OCI-LY7 (cell line): Measurements from ENCODE around the gene TRPM3.

Source experiments
- CTCF ChIP-seq: fragments of 200-600 bp; sonication (generic); conservative IDR thresholded peaks from 2 replicates; pipeline ENCODE4 v1.5.1; 2014; ENCODE audit warnings: mild to moderate bottlenecking, antibody characterized with exemption, low read length, moderate library complexity, mixed read lengths
- EZH2phosphoT487 ChIP-seq: fragments of 200-600 bp; sonication (generic); IDR thresholded peaks from 2 replicates; pipeline ENCODE4 v1.6.1; 2018; ENCODE audit warnings: low read depth, borderline replicate concordance, mild to moderate bottlenecking, mixed run types, antibody characterized with exemption, low read length, moderate library complexity, mixed read lengths

- TF ChIP-seq CTCF (no peak), EZH2phosphoT487 (no peak)
Observed at GRCh38 chr9:71071633-71072032, 49.8 kb downstream of the TRPM3 start.
